ENCODE results near the gene HMCN1.

Gene HMCN1

DNA sequence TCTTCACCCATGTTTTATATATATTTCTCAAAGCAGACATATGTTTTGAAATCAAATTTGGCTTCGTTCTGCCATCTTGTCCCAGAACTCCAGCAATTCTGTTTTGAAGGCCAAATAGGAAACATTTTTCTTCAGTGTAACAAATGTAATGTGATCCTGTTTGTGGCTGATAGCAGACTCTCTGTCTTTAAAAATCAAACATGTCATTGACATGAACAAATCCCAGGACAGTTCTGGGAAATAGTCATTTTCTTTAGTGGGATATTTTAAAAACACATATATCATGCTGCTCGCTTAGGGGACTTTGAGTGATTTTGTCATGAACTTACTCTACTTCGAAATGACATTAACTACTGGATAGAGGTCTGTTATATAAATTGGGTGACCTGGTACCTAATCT, 51.4 kb downstream of the HMCN1 start:
- TF ChIP-seq, protein P1, sequence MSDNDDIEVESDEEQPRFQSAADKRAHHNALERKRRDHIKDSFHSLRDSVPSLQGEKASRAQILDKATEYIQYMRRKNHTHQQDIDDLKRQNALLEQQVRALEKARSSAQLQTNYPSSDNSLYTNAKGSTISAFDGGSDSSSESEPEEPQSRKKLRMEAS (IDR thresholded peaks at IDR 0.05; ENCODE audit: low read depth, low read length) = no peak
- TF ChIP-seq POLR2A (IDR thresholded peaks at IDR 0.05; ENCODE audit: extremely low read depth, insufficient read length) (no peak), MYC (IDR thresholded peaks at IDR 0.05; ENCODE audit: low read depth, low read length) (no peak)
- TF ChIP-seq, protein P2, sequence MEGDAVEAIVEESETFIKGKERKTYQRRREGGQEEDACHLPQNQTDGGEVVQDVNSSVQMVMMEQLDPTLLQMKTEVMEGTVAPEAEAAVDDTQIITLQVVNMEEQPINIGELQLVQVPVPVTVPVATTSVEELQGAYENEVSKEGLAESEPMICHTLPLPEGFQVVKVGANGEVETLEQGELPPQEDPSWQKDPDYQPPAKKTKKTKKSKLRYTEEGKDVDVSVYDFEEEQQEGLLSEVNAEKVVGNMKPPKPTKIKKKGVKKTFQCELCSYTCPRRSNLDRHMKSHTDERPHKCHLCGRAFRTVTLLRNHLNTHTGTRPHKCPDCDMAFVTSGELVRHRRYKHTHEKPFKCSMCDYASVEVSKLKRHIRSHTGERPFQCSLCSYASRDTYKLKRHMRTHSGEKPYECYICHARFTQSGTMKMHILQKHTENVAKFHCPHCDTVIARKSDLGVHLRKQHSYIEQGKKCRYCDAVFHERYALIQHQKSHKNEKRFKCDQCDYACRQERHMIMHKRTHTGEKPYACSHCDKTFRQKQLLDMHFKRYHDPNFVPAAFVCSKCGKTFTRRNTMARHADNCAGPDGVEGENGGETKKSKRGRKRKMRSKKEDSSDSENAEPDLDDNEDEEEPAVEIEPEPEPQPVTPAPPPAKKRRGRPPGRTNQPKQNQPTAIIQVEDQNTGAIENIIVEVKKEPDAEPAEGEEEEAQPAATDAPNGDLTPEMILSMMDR (IDR thresholded peaks at IDR 0.05; ENCODE audit: low read depth, low read length) = no peak
- no peak overlapping the region for H3K4me3 ChIP-seq (ENCODE audit: low read depth, low read length)
- no peak for DNase-seq (ENCODE audit: low read depth)

DNA sequence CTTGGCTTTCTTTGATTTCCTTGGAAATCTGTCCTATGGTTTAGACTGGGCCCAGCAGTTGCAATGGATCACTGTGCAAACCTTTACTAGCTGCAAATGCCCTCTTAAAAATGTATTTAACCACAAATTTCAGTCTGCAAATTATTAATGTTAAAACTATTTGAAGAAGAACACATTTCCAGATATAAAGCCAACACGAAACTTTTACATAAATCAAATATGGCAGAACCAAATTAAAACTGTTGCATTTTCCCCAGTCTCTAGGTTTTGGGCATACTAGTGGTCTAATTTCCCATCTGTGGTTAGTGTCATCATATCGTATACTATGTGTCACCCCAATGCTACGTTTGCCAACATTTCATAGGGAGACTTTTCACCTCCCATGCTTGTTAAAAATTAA, 52.3 kb downstream of the HMCN1 start:
- H3K4me3 ChIP-seq (ENCODE audit: low read depth, low read length) = no peak overlapping the region
- TF ChIP-seq, protein P1 (IDR thresholded peaks at IDR 0.05; ENCODE audit: low read depth, low read length) = no peak
- TF ChIP-seq MYC (IDR thresholded peaks at IDR 0.05; ENCODE audit: low read depth, low read length) (no peak), POLR2A (IDR thresholded peaks at IDR 0.05; ENCODE audit: extremely low read depth, insufficient read length) (no peak)
- TF ChIP-seq, protein P2 (IDR thresholded peaks at IDR 0.05; ENCODE audit: low read depth, low read length) = no peak
- DNase-seq (ENCODE audit: low read depth) = no peak

DNA sequence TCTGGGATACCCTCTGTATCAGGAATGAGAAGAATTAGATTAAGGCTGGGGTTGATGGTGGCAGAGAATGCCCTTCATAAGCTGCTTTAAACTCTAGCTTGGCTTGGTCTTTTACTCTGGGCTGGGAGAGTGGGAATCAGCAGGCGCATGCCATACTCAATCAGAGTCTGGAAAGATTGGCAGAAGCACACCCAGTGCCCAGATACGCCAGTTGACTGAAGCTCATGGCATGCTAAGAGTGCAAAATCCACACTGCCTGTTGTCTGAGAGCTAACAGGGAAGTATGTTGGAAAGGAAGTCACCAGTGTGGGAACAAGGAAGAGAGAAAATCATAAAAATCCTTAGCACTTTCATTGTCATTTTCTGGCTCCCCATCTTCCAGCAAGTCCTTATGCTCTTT, 53.0 kb downstream of the HMCN1 start:
- no peak for DNase-seq (ENCODE audit: low read depth)
- H3K4me3 ChIP-seq (ENCODE audit: low read depth, low read length) = no peak overlapping the region
- TF ChIP-seq, protein P2 (IDR thresholded peaks at IDR 0.05; ENCODE audit: low read depth, low read length) = no peak
- TF ChIP-seq MYC (IDR thresholded peaks at IDR 0.05; ENCODE audit: low read depth, low read length) (no peak), POLR2A (IDR thresholded peaks at IDR 0.05; ENCODE audit: extremely low read depth, insufficient read length) (no peak)
- TF ChIP-seq, protein P1 (IDR thresholded peaks at IDR 0.05; ENCODE audit: low read depth, low read length) = no peak

DNA sequence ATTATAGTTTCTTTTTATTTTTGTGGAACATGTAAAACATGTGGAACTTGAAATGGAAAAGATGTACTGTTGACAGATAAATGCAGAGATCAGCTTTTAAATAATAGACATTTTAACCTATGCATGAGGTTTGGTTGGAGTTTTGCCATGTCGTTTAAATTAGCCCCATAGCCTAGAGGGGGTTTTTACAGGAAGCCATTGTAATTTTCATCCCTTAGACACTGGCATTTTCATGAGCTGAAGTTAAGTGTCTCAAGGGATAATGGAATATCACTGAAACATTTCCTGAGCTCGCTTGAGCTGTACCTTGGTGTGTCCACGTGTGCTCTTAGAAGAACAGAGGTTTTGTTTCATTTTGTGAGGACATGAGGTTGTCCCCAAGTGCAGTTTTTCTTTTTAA, 54.2 kb downstream of the HMCN1 start:
- no peak for DNase-seq (ENCODE audit: low read depth)
- TF ChIP-seq MYC (IDR thresholded peaks at IDR 0.05; ENCODE audit: low read depth, low read length) (no peak), POLR2A (IDR thresholded peaks at IDR 0.05; ENCODE audit: extremely low read depth, insufficient read length) (no peak)
- TF ChIP-seq, protein P1 (IDR thresholded peaks at IDR 0.05; ENCODE audit: low read depth, low read length) = no peak
- TF ChIP-seq, protein P2 (IDR thresholded peaks at IDR 0.05; ENCODE audit: low read depth, low read length) = no peak

DNA sequence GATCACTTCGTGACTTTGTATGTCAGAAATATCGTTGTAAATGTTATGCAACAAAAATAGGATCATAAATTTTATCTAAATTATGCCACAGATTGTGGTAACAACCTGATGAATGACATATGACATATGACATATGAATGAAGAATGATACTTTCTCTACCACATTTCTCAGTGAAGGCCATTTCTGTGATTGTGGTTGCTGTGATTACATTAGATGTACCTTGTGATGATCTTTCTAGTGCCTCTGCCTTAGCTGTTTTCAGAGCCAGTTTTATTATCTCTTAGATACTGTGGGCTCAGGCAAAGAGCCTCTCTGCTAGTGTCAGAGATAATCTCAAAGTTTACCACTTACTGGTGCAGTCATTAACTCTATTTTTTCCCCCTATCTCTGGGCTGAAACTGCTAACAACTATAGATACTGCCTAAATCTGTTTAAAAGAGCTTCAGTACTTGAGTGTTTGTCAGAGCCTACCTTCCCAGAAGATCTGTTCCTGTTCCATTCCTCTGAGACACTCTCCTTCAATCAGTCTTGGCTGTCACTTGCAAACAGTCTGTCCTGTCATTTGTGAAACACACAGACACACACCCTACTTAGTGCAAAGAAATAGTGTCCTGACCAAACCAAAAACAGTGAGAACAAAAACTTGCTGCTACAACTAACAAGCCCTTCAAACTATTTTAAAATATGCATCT, 55.5 kb downstream of the HMCN1 start:
- TF ChIP-seq, protein P2 (IDR thresholded peaks at IDR 0.05; ENCODE audit: low read depth, low read length) = no peak
- TF ChIP-seq, protein P1 (IDR thresholded peaks at IDR 0.05; ENCODE audit: low read depth, low read length) = no peak
- TF ChIP-seq POLR2A (IDR thresholded peaks at IDR 0.05; ENCODE audit: extremely low read depth, insufficient read length) = no peak
- no peak for TF ChIP-seq MYC (IDR thresholded peaks at IDR 0.05; ENCODE audit: low read depth, low read length)
- no peak for DNase-seq (ENCODE audit: low read depth)

More for the DNA sequence above, 54.2 kb downstream of the HMCN1 start:
- H3K4me3 ChIP-seq (ENCODE audit: low read depth, low read length) = no peak overlapping the region

More for the DNA sequence above, 55.5 kb downstream of the HMCN1 start:
- no peak overlapping the region for H3K4me3 ChIP-seq (ENCODE audit: low read depth, low read length)
